M059J (cell line): ENCODE measurements around the gene TTC39A. TPM values are rescaled to one million over a fixed set of nuclear protein-coding genes. Genes with fewer than 3 reads are reported as not detected.

Source experiments
- DNase-seq: peaks from one replicate; pipeline ENCODE4 v3.0.0-alpha.2; 2012; ENCODE audit warnings: low read depth
- total RNA-seq: library from RNA; depleted of rRNA; stranded (reverse); fragments of >200 nt; shearing (Covaris generic); gene quantifications from 2 replicates; pipeline ENCODE4 v1.2.3, GENCODE V29; 2014

The TTC39A gene
- total RNA-seq, 1 experiment from 2014 or later = 0.67 TPM

DNA sequence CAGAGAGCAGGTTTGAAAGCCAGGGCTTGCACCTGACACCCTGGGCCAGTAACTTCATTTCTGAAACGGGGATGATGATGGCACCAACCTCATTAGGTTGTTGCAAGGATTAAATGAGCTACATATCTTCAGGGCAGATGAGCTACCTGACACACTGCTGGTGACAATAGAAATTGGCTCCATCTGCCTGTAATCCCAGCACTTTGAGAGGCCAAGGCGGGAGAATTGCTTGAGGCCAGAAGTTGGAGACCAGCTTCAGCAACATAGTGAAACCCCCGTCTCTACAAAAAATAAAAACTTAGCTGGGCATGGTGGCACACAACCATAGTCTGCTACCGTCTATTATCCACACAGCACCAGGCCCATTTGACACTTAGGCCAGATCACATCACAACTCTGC is 6.3 kb upstream of the TTC39A start:
- no peak for DNase-seq

DNA sequence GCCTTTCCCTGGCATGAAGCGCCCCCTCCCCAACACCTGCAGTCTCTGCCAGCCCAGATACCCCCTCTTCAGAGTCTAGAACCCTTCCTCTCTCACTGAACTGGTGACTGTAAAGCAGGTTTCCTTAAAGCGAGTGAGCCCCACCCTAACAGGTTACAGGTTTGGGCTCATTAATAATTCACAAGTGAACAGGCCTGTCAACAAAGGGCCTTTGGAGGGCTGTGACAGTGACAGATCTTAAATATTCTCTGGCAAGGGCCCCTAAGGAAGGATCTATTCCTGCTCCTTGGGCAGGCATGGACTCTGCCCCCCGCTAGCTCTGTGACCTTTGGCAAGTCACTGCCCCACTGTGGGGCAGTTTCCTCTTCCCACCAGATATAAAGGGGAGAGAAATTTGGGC is 5.6 kb upstream of the TTC39A start:
- no peak for DNase-seq

DNA sequence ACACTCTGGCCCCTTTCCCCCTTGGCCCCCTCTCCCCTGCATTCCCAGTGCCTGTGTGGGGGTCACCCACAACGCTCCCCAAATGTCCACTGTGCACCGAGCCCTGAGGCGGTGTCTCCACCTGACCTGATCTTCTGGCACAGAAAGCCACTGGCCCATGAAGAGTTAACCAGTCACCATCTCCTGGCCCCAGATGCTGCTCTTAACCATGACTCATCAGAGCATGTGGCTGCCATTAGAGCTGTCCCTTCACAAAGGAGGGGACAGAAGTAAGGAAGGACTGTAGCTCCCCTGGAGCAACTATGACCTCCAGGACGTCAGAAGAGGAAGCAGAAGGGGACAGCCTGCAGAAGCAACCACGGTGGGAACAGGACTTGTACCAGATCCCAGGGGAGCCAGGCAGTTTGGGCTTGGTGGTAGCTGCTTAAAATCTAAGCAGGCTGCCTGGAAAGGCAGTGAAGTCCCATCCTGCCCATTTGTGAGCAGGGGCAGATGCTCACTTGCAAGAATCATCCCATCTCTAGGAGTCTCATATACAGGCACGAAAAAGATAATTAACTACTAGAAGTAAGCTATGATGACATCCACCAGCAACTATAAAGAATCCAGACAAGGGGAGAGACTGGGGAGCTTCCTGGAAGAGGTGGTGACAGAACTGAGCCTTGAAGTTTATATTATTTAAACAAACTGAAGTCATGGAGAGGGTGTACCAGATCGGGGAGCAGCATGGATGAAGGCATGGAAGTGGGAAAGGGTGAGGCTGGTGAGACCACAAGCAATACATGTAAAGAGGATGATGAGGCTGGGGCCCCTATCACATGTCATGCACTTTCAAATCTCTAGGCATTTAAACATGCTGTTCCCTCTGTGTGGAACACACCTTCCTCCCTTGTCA is 1.1 kb upstream of the TTC39A start:
- DNase-seq = peak; percentile 77

DNA sequence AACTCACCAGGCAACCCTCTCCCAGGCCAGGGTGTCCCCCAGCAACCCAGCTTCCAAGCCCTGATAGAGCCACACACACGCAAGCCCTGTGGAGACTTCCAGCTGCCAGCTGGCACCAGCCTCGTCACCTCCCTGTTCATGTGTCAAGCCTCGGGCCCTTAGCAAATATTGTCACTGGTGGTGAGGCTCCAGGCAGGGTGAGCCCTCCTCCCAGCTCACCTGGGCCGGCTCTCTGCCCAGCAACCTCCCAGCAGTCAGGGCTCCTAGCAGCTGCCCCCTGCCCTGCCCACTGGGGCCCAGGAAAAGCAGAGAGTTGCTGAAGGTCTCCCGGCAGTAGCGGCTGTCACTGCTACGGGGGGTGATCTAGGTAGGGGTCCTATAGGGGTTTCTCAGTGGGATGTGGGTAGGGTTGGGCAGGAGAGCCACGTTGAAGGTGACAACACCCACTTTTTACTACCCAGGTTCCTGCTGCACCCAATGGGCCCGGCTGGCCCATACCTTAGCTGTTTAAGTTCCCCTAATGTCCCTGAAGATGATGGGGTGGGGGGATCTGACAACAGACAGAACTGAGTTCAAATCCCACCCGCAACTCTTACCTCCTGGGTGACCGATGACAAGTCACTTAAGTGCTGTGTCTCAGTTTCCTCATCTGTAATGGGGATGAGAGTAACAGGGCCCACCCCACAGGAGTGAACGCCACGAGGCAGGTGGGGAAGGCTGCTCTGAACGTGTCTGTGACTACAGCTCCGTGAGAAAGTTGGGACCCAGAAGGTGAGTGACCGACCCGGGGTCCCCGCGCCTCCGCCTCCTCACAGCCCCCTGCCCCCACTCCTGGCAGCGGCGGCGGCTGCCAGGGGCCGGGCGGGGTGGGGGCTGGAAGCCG is 678 bp downstream of the TTC39A start:
- no peak for DNase-seq

DNA sequence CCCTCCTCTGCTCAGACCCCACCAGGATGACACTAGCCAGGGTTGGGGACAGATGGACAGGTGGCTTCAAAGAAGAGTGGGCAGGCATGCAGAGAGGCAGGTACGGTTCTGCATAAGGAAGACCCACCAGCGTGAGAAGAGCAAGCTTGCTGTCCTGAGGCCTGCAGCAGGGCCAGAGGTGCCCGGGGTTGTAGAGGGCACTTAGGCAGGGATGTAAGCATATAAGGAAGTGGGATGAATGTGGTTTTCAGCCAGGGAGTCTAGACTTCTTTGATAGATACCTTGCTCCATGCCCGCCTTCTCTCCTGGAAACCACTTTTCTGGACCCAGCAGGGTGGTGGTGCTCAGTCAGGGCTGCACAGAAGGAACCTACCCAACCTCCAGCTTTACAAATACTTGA is 1.4 kb downstream of the TTC39A start:
- no peak for DNase-seq

DNA sequence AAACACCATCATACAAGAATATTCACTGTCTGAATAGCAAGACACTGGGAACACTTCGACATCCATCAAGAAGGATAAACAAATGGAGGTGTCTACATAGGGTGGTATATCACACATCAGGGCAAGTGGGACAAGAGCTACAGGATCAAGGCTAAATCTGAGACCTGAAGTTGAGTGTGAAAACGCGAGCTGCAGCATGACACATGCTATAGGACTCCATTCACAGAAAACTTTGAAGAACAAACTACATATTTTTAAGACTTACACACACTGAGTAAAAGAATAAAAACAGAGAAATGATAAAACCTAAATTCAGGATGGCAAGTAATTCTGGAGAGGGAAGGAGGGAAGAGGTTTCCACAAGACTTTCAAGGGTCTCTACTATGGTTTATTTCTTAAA is 2.1 kb downstream of the TTC39A start:
- no peak for DNase-seq

DNA sequence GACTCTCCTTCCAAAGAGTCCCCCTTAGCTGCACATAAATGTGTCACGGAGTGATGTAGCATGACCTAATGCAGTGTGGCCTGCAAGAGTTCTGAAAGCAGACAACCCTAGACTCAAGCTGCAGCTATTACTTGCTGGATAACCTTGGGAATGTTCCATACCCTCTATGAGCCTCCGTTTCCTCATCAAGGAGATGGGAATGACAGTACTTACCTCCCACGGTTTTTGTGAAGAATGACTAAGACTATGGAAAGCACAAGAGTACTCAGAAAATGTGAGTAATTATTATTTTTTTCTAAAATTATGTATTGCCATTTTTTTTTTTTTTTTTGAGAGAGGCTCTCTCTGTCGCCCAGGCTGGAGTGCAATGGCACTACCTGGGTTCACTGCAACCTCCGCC is 3.0 kb downstream of the TTC39A start:
- no peak for DNase-seq

DNA sequence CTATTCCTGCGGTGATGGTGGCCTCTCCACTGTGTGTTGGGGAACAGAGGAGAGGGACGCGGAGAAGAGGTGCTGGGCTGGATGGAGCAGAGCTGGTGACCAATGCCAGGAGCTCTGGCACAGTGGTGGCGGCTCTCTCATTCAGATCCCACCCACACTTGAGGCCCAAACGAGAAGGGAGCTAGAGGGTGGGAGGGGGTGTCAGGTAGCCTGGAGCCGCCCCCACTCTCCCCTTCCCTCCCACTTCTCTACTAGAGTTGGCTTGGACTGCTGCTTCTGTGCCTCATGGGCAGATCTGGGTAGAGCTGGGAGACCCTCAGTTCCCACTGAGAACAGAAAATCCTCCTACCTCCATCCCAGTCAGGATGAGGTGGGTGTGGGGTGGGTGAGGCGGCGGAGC is 3.5 kb downstream of the TTC39A start:
- DNase-seq = no peak

DNA sequence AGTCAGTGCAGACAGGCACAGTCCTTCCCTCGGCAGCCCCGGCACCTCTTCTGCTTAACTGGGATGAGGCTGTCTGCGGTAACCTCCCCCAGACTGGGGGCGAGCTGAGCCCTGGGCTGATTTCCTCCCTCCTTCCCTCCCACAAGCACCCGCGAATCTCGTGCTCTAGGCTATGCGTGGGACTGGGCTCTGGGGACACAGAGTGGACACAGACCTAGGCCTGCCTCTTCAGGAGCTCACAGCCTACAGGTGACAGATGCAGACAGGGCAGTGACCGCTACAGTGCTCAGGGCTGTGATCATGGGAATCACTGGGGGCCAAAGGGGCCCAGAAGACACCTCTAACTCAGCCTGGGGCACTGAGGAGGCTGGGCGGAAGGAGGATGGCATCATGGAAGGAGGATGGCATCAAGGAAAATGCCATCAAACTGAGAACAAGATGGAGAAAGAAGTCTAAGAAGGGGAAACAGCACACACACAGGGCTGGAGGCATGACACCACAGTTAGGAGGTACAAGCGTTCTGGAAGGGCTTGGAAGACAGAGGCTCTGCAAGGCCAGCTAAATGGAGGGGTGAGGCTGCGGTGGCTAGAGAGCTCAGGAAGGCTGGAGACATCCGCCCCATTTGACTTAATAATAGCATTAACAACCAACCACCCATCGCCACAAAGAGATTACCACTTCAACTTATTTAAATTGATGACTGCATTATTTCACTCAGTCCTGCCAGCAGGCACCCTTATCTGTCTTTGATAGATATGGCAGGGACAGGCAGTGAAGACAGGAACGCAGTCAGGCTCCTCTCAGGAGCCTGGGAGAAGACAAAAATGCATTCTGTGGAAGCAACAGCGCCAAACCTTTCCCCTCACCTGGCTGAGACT is 4.2 kb downstream of the TTC39A start:
- no peak for DNase-seq

DNA sequence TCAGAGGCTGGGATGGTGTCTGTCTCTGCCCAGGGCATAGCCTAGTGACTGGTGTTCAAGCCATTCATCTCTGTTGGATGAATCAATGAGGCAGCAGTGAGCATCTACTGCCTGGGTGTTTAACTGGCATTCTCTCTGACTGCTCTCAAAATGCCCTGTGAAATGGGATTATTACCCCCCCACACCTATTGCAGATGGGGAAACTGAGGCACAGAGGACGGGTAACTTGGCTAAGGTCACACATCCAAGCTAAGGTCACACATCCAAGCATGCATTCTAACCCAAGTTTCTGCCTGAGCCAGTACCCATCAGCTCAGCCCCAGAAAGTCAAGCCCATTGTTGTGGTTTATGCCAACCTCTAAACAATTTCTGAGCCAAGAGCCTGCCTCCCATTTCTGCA is 5.0 kb downstream of the TTC39A start:
- no peak for DNase-seq

DNA sequence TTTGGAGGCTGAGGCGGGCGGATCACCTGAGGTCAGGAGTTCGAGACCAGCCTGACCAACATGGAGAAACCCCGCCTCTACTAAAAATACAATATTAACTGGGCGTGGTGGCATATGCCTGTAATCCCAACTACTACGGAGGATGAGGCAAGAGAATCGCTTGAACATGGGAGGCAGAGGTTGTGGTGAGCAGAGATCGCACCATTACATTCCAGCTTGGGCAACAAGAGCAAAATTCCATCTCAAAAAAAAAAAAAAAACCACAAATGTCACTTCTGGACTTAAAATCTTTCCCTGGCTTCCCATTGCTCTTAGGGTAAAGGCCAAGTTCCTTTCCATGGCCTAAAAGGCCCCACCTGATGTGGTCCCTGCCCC is 5.4 kb downstream of the TTC39A start:
- peak; percentile 37 for DNase-seq

DNA sequence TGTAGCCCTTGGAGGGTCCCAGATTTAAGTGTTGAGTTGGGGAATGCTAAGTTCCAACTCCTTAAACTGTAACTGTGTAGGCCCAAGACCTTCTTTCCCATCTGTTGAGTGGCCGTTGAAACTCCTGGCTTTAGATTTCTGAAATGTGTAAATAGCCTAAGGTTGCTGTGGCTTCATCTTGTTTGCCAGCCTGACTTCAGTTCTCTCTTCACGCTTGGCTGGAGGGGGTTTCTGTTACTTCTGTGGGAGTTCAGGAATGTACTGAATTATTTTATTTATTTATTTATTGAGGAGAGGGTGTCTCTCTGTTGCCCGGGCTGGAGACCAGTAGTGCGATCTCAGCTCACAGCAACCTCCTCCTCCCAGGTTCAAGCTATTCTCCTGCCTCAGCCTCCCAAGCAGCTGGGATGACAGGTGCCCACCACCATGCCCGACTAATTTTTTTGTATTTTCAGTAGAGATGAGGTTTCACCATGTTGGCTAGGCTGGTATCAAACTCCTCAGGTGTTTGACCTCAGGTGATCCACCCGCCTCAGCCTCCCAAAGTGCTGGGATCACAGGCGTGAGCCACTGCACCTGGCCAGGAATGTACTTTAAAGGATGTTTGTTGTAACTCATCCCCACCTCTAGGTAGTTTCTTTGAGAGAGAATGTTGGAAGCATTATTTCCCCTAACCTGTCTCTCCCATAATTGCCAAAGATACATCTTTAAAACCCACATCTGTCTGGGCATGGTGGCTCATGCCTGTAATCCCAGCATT is 5.9 kb downstream of the TTC39A start:
- DNase-seq = peak; percentile 65

DNA sequence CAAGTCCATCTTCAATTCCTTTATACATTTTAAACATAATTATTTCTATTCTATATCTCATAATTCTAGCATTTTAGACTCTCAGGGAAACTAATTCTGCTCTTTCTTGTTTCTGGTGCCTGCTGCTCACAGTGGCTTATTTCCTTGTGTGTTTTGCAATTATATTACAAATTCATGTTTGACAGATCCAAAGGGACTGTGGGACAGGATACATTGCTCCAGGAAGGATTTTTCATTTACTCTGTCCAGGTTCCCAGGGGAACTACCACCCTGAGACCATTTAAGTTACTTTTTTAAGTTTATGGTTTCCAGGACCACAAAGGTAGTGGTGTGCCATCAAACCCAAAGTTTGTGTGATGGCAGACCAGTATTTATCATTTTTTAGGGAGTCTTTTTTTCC is 6.6 kb downstream of the TTC39A start:
- no peak for DNase-seq

DNA sequence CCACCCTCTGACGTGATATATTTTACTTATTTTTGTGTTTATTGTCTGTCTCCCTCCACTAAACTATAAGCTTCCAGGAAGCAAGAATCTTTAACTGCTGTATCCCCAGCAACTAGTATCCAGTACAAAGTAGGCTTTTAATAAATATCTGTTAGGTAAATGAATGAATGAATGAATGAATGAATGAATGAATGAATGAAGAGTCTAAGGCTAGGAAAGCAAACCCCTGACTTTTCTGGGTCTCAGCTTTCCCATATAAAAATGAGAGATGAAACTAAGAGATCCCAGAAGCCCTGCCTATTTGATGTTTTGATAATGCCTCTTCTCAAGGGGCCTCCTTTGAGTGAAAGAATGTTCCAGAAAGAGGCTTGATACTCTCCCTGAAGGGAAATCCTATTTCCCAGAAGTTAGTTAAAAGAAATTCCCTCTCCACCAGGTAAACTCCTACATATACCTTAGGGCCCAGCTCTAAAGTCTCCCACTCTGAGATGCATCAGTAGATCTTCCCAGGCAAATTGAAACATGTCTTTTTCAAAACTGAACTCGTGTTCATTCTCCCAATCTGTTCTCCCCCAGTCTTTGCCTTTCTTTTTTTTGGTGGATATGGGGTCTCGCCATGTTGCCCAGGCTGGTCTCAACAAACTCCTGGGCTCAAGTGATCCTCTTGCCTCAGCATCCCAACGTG is 7.8 kb downstream of the TTC39A start:
- DNase-seq = no peak

DNA sequence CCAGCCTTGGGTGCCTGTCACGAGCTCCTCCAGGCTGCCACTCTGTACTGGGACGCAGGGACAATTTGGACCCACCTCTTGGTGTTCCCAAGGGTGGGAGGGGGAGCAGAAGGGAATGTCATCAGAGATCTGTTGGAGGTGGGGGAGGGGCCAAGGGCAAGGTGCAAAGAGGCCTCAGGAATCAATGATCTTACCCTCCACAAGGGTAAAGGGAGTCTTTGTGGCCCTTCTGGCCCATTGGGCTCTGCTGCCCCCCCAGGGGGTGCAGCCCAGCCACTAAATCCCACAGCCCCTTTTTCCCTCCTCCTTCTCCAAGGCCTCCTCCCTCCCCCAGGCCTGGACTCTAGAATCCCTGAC is 8.5 kb downstream of the TTC39A start:
- DNase-seq = no peak

DNA sequence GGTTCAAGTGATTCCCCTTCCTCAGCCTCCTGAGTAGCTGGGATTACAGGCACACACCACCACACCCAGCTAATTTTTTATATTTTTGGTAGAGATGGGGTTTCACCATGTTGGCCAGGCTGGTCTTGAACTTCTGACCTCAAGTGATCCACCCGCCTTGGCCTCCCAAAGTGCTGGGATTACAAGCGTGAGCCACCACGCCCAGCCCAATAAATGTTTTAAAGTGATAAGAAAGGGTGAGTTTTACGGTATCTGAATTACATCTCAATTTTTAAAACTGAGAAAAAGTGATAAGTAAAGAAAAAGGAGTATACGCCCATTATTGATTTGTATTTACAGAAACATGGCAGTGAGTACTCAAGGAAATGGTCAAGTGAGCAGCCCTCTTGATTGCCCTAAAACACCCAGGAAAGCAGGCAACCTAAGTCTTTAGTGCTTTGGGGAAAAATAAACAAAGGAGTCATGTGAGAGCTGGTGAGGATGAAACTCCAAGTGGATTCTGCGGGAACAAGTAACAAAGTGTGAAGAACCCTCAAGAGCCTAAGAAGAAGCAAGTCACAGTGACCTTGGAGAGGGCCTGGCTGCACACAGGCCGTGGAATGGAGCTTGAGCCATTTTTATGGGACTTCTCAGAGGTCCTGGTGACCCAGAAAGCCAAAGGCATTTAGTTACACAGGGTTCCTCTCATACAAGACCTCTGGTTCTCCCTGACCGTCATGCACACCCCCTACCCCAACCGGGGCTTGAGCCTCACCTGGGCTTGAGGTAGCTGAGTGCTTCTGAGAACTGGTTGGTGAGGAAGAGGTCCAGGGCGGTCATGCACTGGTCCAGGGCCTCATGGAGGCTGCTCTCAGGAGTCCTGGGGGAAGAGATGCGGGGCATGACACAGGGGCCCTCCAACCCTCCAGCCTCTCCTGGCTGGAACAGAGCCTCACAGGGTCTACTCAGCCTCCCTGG is 9.1 kb downstream of the TTC39A start:
- no peak for DNase-seq

DNA sequence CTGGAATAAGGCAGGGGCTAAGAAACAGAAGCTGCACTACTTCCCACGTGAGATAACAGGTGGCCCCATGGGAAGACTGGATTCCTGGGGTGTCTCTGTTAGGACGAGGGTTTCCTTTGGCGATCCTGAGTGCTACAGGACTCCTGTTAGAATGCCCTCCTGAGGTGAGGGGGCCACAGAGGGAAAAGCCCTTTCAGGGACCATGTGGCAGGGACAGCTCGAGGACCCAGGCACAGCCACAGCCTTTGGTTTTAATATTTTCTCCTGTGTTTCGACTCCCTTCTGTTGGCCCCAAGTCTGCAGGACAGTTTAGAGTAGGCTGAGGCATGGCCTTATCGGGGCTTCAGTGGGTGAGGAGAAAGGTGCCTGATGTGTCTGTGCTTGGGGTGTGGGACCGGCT is 12.6 kb downstream of the TTC39A start:
- no peak for DNase-seq

DNA sequence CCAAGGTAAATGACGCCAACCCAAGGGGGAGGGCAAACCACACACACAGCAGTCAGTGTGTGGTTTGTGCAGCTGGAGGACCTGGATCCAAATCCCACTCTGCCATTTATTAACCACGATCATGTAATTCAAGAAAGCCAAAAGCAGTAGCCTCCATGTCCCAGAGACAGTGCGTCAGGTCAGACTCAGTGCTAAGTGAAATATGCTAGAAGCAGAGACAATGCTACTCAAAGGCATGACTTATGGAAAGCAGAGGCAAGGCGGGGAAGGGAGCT is 13.6 kb downstream of the TTC39A start:
- no peak for DNase-seq

DNA sequence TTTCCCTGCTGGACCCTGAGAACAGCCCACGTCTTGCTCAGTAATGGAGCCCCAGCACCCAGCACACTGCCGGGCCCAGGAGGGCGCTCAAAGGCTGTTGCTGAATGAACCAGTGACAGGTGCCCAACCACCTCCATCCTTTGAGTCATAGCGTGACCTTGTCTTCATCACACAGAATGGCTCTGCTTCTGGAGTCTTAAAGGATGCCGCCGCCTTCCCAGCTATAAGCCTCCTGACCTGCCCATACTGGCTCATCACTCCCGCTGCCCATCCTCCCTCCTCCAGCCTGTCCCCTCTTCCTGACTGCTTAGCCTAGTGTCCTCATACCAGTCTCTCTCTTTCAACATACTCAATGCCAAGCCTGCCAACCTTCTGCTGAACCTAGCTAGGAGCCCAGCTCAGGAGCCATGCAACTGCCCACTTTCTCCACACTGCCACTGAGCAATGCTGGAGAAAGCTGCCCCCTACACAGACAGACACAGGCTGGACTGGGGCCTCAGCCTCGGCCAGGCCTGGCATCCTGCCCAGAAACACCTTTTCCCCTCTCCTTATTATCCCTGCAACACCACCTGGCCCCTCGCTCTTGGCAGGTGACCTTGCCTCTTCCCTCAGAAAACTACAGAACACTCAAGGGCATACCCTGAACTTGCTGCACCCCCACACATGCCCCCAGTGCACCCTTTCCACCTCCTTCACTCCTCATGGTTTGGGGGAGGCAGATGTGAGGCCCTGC is 14.1 kb downstream of the TTC39A start:
- no peak for DNase-seq
